CD4-positive, alpha-beta T cell treated with Interferon alpha-2 for 1 hour (primary cell): ENCODE results near the gene SAP130.

Source experiments
- DNase-seq, 2 donors: peaks; one replicate each; pipeline ENCODE4 v3.0.0-alpha.2; 2020 to 2022

SAP130 gene

DNA sequence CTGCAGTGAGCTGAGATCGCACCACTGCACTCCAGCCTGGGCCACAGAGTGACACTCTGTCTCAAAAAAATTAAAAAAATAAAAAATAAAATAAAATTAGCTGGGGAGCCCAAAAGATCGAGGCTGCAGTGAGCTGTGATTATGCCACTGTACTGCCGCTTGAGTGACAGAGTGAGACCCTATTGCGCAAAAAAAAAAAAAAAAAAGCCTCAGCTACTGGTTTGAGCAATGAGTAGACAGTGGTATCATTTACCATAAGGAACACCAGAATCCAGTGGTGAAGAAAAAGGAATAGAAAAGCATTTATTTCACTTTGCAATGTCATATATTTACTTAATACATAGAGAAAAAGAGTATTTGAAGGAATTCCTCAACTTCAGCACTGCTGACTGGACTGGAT is 3.0 kb downstream of the SAP130 start:
- DNase-seq = no peak

DNA sequence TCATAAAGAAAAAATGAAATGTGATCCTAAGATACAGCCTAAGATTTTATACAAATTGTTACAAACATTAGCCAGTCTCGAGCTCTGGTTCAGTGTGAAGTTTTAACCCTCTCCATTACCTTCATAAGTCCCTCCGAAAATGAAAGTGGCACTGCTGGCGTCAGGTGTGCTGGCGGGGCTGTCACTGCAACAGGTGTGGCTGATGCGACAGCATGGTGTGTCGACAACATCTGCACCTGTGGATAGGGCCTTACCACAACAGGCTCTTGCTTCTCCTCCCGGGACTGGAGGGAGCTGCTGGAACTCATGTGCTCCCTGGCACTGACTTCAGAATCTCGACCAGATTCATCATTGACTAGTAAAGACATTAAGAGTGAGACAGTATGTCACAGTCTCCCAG is 10.3 kb downstream of the SAP130 start:
- no peak for DNase-seq

DNA sequence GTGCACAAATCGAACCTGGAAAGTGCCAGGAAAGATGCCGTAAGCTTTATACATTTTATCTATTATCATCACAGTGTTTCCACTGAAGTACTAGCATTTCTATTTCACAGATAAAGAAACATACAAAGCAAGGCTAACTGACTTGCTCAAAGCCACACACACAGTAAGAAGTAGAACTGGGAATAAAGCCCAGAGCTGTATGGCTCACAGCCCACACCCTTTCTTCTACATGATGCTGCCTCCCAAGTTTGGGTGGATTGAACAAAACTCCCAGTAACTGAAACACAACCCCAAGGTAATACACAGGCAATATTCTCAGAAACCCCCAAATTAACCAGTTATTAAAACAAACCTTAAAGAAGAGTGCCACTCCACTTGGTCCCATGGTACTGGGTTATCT is 11.2 kb downstream of the SAP130 start:
- DNase-seq = no peak

GRCh38 chr2:128012698-128013097 is 15.2 kb downstream of the SAP130 start:
- no peak for DNase-seq

- no peak for DNase-seq
Observed at GRCh38 chr2:128008074-128008672, 19.7 kb downstream of the SAP130 start.

GRCh38 chr2:128004509-128004908 is 23.4 kb downstream of the SAP130 start:
- no peak for DNase-seq

- DNase-seq = no peak
Observed at GRCh38 chr2:128003463-128003862, 24.4 kb downstream of the SAP130 start.

GRCh38 chr2:127996160-127996559 is 31.7 kb downstream of the SAP130 start:
- no peak for DNase-seq

GRCh38 chr2:127995725-127996124 is 32.1 kb downstream of the SAP130 start:
- DNase-seq = no peak

GRCh38 chr2:127993659-127994058 is 34.2 kb downstream of the SAP130 start:
- DNase-seq = no peak

- DNase-seq = no peak
Observed at GRCh38 chr2:127991742-127992141, 36.1 kb downstream of the SAP130 start.

DNA sequence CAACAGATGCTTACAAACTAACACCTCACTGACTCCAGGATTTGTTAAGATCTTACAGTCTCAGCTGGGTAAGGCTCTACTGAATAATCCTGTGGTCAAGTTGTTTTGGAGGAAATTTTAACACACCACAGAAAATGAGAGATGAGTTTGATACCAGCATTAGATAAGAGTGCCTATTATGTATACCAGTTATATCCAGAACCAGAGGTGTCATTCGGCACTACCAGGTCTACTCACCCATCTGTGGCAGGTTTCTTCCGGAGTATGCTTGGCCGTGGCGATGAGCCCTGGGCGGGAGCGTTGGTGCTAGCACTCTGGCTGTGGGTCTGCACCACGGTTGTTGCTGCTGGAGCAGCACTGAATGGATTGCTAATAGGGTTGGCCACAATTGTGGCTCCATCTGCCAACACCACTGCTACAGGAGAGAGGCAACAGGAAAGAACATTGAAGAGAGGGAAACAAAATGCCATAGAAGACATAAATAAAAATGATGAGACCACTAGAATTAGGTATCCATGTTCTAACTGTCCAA is 41.2 kb downstream of the SAP130 start:
- DNase-seq = no peak

GRCh38 chr2:127985735-127986134 is 42.1 kb downstream of the SAP130 start:
- no peak for DNase-seq

GRCh38 chr2:127985026-127985734 is 42.7 kb downstream of the SAP130 start:
- no peak for DNase-seq

- DNase-seq = no peak
Observed at GRCh38 chr2:127984551-127984950, 43.3 kb downstream of the SAP130 start.

DNA sequence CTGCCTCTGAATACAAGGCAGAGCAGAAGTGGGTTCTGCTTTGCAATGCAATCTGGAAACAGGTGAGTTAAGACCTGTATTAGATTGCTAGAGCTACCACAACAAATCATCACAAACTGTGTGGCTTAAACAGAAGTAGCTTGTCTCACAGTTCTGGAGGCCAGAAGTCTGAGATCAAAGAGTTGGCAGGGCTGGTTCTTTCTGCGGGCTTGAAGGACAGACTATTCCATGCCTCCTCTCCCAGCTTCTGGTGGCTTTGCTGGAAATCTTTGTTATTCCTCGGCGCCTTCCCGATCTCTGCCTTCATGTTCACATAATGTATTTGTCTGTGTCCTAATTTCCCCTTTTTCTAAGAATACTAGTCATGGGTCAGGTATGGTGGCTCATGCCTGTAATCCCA is 58.4 kb downstream of the SAP130 start:
- no peak for DNase-seq

- no peak for DNase-seq
Observed at GRCh38 chr2:127968610-127969339, 59.1 kb downstream of the SAP130 start.

- no peak for DNase-seq
Observed at GRCh38 chr2:127961729-127962128, 66.1 kb downstream of the SAP130 start.

DNA sequence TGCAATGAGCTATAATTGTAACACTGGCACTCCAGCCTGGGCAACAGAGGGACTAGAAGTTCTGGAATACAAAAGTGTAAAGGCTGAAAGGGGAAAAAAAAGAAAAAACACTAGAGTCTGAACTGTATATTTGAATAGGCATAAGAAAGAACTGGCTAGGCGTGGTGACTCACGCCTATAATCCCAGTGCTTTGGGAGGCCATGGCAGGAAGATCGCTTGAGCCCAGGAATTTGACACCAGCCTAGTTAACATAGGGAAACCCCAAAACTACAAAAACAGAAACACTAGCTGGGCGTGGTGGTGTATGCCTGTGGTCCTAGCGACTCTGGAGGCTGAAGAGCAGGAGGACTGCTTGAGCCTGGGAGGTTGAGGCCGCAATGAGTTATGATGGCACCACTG is 70.6 kb downstream of the SAP130 start:
- no peak for DNase-seq

DNA sequence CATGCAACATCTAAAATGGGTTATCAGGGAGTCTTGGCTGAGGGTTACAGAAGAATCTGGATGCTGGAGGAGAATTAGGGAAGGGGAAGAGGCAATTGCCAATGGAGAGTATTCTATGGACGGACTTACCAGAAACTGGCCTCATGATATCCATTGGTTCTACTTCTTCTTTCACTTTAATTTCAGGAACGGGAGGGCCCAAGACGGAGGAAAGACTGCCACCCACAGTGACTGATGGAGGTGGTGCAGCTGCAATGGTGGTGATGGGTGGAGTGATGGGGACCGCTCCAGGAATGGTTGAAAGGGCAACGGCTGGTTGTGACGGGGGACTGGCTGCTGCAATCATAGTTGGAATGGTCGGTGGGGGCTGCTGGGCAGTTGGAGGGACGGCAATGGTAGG is 73.0 kb downstream of the SAP130 start:
- DNase-seq = no peak

DNA sequence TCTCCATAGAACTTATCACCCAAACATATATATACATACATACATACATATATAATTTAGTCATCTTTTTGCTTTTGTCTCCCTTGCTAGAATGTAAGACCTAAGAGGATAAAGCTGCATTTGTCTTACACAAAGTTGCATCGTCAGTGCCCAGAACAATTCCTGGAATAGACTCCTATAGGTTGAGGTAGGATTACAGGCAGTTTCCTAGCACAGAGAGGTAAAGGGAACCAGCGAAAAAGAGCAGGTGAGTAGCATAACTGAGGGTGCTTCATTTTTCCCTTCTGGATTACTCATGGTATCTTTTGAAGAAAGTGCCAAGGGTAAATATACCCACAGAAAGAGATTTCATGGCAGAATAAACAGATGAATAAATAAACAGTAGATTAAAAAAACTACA is 74.0 kb downstream of the SAP130 start:
- no peak for DNase-seq

GRCh38 chr2:127953128-127953718 is 74.6 kb downstream of the SAP130 start:
- DNase-seq = no peak

GRCh38 chr2:127951026-127951425 is 76.8 kb downstream of the SAP130 start:
- DNase-seq = no peak

GRCh38 chr2:127950264-127950663 is 77.6 kb downstream of the SAP130 start:
- DNase-seq = no peak
